Esophagus squamous epithelium (tissue), 4 donors: ENCODE data around the gene LRRC2.

Experiments
- POLR2A ChIP-seq, 4 donors: fragments of 450-650 bp; IDR thresholded peaks; one replicate each; pipeline ENCODE4 v1.6.1; 2017; ENCODE audit warnings: antibody characterized with exemption in 4 of 4, mild to moderate bottlenecking in 4 of 4, moderate library complexity in 3 of 4
- TF ChIP-seq, protein P1 (sequence below), 6 experiments: fragments of 450-650 bp in 4 of 6; fragments of 200-600 bp in 2 of 6; sonication (generic) in 2 of 6; IDR thresholded peaks; one replicate each; pipeline ENCODE4 v1.5.1; 2016 to 2019; ENCODE audit warnings: antibody characterized with exemption in 6 of 6, mild to moderate bottlenecking in 4 of 6, moderate library complexity in 4 of 6

DNA sequence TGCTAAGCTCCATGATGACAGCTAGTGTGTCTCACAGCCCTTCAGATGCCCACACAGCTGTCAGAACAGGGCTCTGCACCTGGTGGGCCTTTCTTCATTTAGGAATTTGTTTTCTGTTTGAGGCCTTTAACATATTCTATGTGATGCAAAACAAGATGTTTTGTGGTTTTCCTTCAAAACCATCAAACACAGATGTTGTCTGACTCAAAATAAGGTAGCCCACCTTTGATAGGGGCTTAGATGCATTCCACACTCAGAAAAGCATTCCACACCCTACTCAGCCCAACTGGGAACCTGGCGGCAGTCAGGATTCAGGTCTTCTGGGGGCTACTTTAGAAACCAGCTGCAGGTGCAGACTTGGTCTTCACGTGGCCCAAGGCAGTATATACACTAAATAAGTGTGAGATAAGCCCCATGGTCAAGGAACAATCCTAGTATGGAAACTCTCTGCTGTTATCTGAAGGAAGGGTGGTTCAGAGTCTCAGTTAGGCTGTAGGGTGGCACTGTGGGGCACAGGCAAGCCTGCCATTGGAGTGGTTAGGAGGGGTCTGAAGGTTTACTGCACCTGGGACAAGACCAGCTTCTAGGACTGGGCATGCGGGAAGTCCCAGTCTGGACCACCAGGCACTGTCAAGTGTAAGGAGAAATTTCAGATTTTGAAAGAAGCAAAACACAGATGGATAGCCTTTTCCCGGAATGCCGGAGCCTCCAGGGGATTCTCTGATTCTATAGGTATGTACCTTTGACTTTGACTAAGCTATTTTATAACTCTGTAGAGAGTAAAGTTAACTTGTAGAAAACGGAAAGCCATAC lies 20.1 kb downstream of the LRRC2 start:
- TF ChIP-seq POLR2A (IDR thresholded peaks at IDR 0.05): no peak
- TF ChIP-seq, protein P1, sequence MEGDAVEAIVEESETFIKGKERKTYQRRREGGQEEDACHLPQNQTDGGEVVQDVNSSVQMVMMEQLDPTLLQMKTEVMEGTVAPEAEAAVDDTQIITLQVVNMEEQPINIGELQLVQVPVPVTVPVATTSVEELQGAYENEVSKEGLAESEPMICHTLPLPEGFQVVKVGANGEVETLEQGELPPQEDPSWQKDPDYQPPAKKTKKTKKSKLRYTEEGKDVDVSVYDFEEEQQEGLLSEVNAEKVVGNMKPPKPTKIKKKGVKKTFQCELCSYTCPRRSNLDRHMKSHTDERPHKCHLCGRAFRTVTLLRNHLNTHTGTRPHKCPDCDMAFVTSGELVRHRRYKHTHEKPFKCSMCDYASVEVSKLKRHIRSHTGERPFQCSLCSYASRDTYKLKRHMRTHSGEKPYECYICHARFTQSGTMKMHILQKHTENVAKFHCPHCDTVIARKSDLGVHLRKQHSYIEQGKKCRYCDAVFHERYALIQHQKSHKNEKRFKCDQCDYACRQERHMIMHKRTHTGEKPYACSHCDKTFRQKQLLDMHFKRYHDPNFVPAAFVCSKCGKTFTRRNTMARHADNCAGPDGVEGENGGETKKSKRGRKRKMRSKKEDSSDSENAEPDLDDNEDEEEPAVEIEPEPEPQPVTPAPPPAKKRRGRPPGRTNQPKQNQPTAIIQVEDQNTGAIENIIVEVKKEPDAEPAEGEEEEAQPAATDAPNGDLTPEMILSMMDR (IDR thresholded peaks at IDR 0.05): no peak
